MCF 10A (cell line): ENCODE measurements around the gene ZNF292. TPM values are rescaled to one million over a fixed set of nuclear protein-coding genes. Genes with fewer than 3 reads are reported as not detected.

Source experiments
- Bru-seq: library from RNA; stranded (reverse); fragments of 400-500 nt; gene quantifications from one replicate; lab custom pipeline; 2021; lab: Mats Ljungman, UMichigan
- BruChase-seq, 2 experiments: library from RNA; stranded (reverse); fragments of 400-500 nt; gene quantifications; one replicate each; lab custom pipeline; 2021; lab: Mats Ljungman, UMichigan
- BruUV-seq: library from RNA; stranded (reverse); fragments of 400-500 nt; replicated peaks from 2 replicates; lab custom pipeline; 2021; lab: Mats Ljungman, UMichigan
- CTCF ChIA-PET: fragments of 300-600 bp; sonication (Branson Sonifier 250); formaldehyde crosslinking; extraction: SDS; loops from one replicate; lab custom pipeline; 2021; ENCODE audit warnings: antibody characterized with exemption, inconsistent platforms; lab: Yijun Ruan, JAX
- POLR2A ChIA-PET: fragments of 300-600, 350-650 bp; sonication (Branson Sonifier 250); formaldehyde crosslinking; extraction: SDS; loops from one replicate; lab custom pipeline; 2020; ENCODE audit warnings: antibody characterized with exemption, inconsistent platforms; lab: Yijun Ruan, JAX
- DNase-seq: peaks from one replicate; pipeline ENCODE4 v3.0.0-alpha.2; 2018; ENCODE audit not compliant: unreplicated experiment
- H3K27ac Mint-ChIP-seq: one replicate; pipeline ENCODE4 v1.8.0; 2022; ENCODE audit warnings: mild to moderate bottlenecking, low read depth, mixed read lengths; ENCODE audit not compliant: unreplicated experiment
- H3K27me3 Mint-ChIP-seq: one replicate; pipeline ENCODE4 v1.8.0; 2022; ENCODE audit warnings: mixed read lengths; ENCODE audit not compliant: insufficient read depth, unreplicated experiment
- H3K36me3 Mint-ChIP-seq: one replicate; pipeline ENCODE4 v1.8.0; 2022; ENCODE audit warnings: mild to moderate bottlenecking, moderate library complexity, mixed read lengths; ENCODE audit not compliant: insufficient read depth, unreplicated experiment
- H3K4me1 Mint-ChIP-seq: one replicate; pipeline ENCODE4 v1.8.0; 2022; ENCODE audit warnings: mixed read lengths; ENCODE audit not compliant: insufficient read depth, unreplicated experiment
- H3K4me3 Mint-ChIP-seq: one replicate; pipeline ENCODE4 v1.8.0; 2022; ENCODE audit warnings: mild to moderate bottlenecking, moderate library complexity, mixed read lengths; ENCODE audit not compliant: unreplicated experiment
- H3K9me3 Mint-ChIP-seq: one replicate; pipeline ENCODE4 v1.8.0; 2022; ENCODE audit warnings: mixed read lengths; ENCODE audit not compliant: unreplicated experiment
- CTCF ChIP-seq: fragments of 200-600 bp; IDR thresholded peaks from one replicate; pipeline ENCODE4 v1.8.0; 2022; ENCODE audit warnings: antibody characterized with exemption, mild to moderate bottlenecking; ENCODE audit not compliant: unreplicated experiment
- intact Hi-C: fragments of 100-400 bp; cut with micrococcal nuclease; formaldehyde crosslinking; loops from 2 replicates; pipeline ENCODE4 v1.14.1; 2022
- long read RNA-seq: library from polyadenylated mRNA; stranded (forward); transcript quantifications from one replicate; pipeline ENCODE4 v2.0.0, GENCODE V29; 2022
- total RNA-seq: library from RNA; stranded (reverse); gene quantifications from 2 replicates; pipeline ENCODE4 v1.2.3, GENCODE V29; 2022

Gene ZNF292
- 17.1 and 24.4 TPM in 2 replicates for total RNA-seq
- Bru-seq, nascent RNA = percentile 89 among the genes with signal in this experiment
- BruChase-seq, experiment 1, labeled RNA remaining after a 6-hour chase = percentile 77 among the genes with signal in this experiment
- percentile 91 among the genes with signal in this experiment for BruChase-seq, experiment 2, labeled RNA remaining after a 2-hour chase
- long read RNA-seq, partial matches to known transcripts = 1 of 2 reads
- long read RNA-seq, other reads (novel, unspliced or antisense) = 1 of 2 reads

- Mint-ChIP-seq H3K4me1 (peaks cover 6% of the 10 kb centered on the region), H3K27me3 (no peaks in the 10 kb centered on the region), H3K4me3 (peak within 1 kb of the TSS; percentile 85), H3K36me3 (no peaks in the 10 kb centered on the region), H3K9me3 (no peaks in the 10 kb centered on the region), H3K27ac (peak within 1 kb of the TSS; percentile 90)
- ChIA-PET POLR2A (interaction anchor here (0.6 to 2.1 kb wide), 10 partner anchors 9 to 1511 kb away, joined by 3 to 12 read pairs (median 4); no protein-coding TSS in a partner anchor), CTCF (interaction anchor here (0.7 to 1.3 kb wide), 5 partner anchors 16 to 295 kb away, joined by 3 to 4 read pairs (median 3); no protein-coding TSS in a partner anchor)
- DNase-seq = peak; percentile 98
- no TSS peak for BruUV-seq
- intact Hi-C loops = loop anchor here (1.0 kb wide), 1 partner anchor 83 kb away; no protein-coding TSS in a partner anchor
- no peak for TF ChIP-seq CTCF
These were observed at the start of gene ZNF292 for GRCh38 chr6:87154993-87155841. TSS of gene ZNF292 (plus strand) at chr6:87155565. CDS start at chr6:87155592, 27 bp downstream.

- H3K27ac Mint-ChIP-seq = no peak overlapping the region
- no peaks in the 10 kb centered on the region for H3K27me3 Mint-ChIP-seq
- intact Hi-C loops = no loop called here
- no peak overlapping the region for H3K4me3 Mint-ChIP-seq
- POLR2A ChIA-PET = no interaction called here
- no peaks in the 10 kb centered on the region for H3K9me3 Mint-ChIP-seq
- no peaks in the 10 kb centered on the region for H3K4me1 Mint-ChIP-seq
- CTCF ChIA-PET = interaction anchor here (1.9 kb wide), 1 partner anchor 39 kb away, joined by 7 read pairs; no protein-coding TSS in a partner anchor
- no peak for DNase-seq
- no TSS peak for BruUV-seq
- no peak for TF ChIP-seq CTCF
- H3K36me3 Mint-ChIP-seq = no peaks in the 10 kb centered on the region
These were observed 49.5 kb upstream of the ZNF292 start for GRCh38 chr6:87105823-87106222.

GRCh38 chr6:87110636-87111035 lies 44.7 kb upstream of the ZNF292 start:
- Mint-ChIP-seq H3K27ac (no peak overlapping the region), H3K9me3 (no peaks in the 10 kb centered on the region), H3K36me3 (no peaks in the 10 kb centered on the region), H3K4me1 (no peaks in the 10 kb centered on the region), H3K27me3 (no peaks in the 10 kb centered on the region), H3K4me3 (no peak overlapping the region)
- BruUV-seq = no TSS peak
- TF ChIP-seq CTCF = no peak
- CTCF ChIA-PET = no interaction called here
- intact Hi-C loops = no loop called here
- no peak for DNase-seq
- POLR2A ChIA-PET = no interaction called here
